OCI-LY7 (cell line): ENCODE results near the gene PTBP3. TPM values are rescaled to one million over a fixed set of nuclear protein-coding genes. Genes with fewer than 3 reads are reported as not detected.
A peak's percentile ranks its signal among the peaks of the same experiment; 100 is the strongest.

Experiments used
- BruUV-seq: library from RNA; stranded (reverse); fragments of 400-500 nt; replicated peaks from 2 replicates; lab custom pipeline; 2021; lab: Mats Ljungman, UMichigan
- CTCF ChIA-PET: fragments of 300-600 bp; sonication (Branson Sonifier 250); formaldehyde crosslinking; loops from one replicate; lab custom pipeline; 2022; ENCODE audit warnings: antibody characterized with exemption; ENCODE audit not compliant: unreplicated experiment; lab: Charles Lee
- POLR2A ChIA-PET: fragments of 300-600 bp; sonication (Branson Sonifier 250); formaldehyde crosslinking; loops from one replicate; lab custom pipeline; 2022; ENCODE audit warnings: antibody characterized with exemption; lab: Charles Lee
- DNase-seq: peaks from one replicate; pipeline ENCODE4 v3.0.0-alpha.2; 2015; ENCODE audit warnings: low spot score
- H2AFZ ChIP-seq: fragments of 200-600 bp; sonication (generic), shearing (Covaris generic); 2 replicates; pipeline ENCODE4 v1.6.1; 2014; ENCODE audit warnings: mild to moderate bottlenecking, antibody characterized with exemption, low read length, moderate library complexity
- H3K27ac ChIP-seq: fragments of 200-600 bp; sonication (generic); 2 replicates; pipeline ENCODE4 v1.5.1; 2014; ENCODE audit warnings: mixed run types, low read depth, mild to moderate bottlenecking, moderate library complexity, low read length, inconsistent platforms; ENCODE audit not compliant: poor library complexity, severe bottlenecking
- H3K36me3 ChIP-seq: fragments of 200-600 bp; sonication (generic); 2 replicates; pipeline ENCODE4 v1.6.1; 2014; ENCODE audit warnings: mild to moderate bottlenecking, antibody characterized with exemption, low read length, moderate library complexity, mixed read lengths; ENCODE audit not compliant: insufficient read depth
- H3K4me1 ChIP-seq: fragments of 200-600 bp; sonication (generic); 2 replicates; pipeline ENCODE4 v1.5.1; 2014; ENCODE audit warnings: mild to moderate bottlenecking, low read length; ENCODE audit not compliant: insufficient read depth, poor library complexity, severe bottlenecking
- H3K4me2 ChIP-seq: fragments of 200-600 bp; sonication (generic); 2 replicates; pipeline ENCODE4 v1.6.1; 2014; ENCODE audit warnings: mild to moderate bottlenecking, low read length
- H3K4me3 ChIP-seq: fragments of 200-600 bp; sonication (generic); 2 replicates; pipeline ENCODE4 v1.5.1; 2014; ENCODE audit warnings: mild to moderate bottlenecking, low read depth, low read length; ENCODE audit not compliant: poor library complexity, severe bottlenecking
- H3K79me2 ChIP-seq: fragments of 200-600 bp; sonication (generic); 2 replicates; pipeline ENCODE4 v1.6.1; 2016; ENCODE audit warnings: low read depth, mild to moderate bottlenecking, low read length, moderate library complexity, mixed read lengths; ENCODE audit not compliant: insufficient read depth
- H3K9me2 ChIP-seq: fragments of 200-600 bp; sonication (generic); 2 replicates; pipeline ENCODE4 v1.6.1; 2016; ENCODE audit warnings: mild to moderate bottlenecking, low read length, mixed read lengths; ENCODE audit not compliant: insufficient read depth
- H3K9me3 ChIP-seq: fragments of 200-600 bp; sonication (generic); 2 replicates; pipeline ENCODE4 v1.6.1; 2014; ENCODE audit warnings: mild to moderate bottlenecking, mixed run types, low read length, mixed read lengths
- H4K20me1 ChIP-seq: fragments of 200-600 bp; sonication (generic); 2 replicates; pipeline ENCODE4 v1.6.1; 2014; ENCODE audit warnings: mild to moderate bottlenecking, antibody characterized with exemption, low read length, moderate library complexity, mixed read lengths; ENCODE audit not compliant: insufficient read depth
- CTCF ChIP-seq: fragments of 200-600 bp; sonication (generic); conservative IDR thresholded peaks from 2 replicates; pipeline ENCODE4 v1.5.1; 2014; ENCODE audit warnings: mild to moderate bottlenecking, antibody characterized with exemption, low read length, moderate library complexity, mixed read lengths
- EZH2phosphoT487 ChIP-seq: fragments of 200-600 bp; sonication (generic); IDR thresholded peaks from 2 replicates; pipeline ENCODE4 v1.6.1; 2018; ENCODE audit warnings: low read depth, borderline replicate concordance, mild to moderate bottlenecking, mixed run types, antibody characterized with exemption, low read length, moderate library complexity, mixed read lengths
- intact Hi-C: fragments of 100-400 bp; cut with micrococcal nuclease; formaldehyde crosslinking; loops from one replicate; pipeline ENCODE4 v1.10.0; 2022; ENCODE audit not compliant: unreplicated experiment
- total RNA-seq, 2 experiments: library from RNA; depleted of rRNA in 1 of 2; stranded (reverse); fragments of >200 nt in 1 of 2; shearing (Covaris generic) in 1 of 2; gene quantifications; 2 replicates each; pipeline ENCODE4 v1.2.3, GENCODE V29; 2014 to 2022

Gene PTBP3
- total RNA-seq, 2 experiments from 2014 or later = 38.1 to 98.2 TPM

GRCh38 chr9:112364761-112365160 lies 31.3 kb upstream of the PTBP3 start:
- no peak overlapping the region for H3K27ac ChIP-seq
- H3K9me2 ChIP-seq = no peaks in the 10 kb centered on the region
- DNase-seq = no peak
- H3K4me2 ChIP-seq = no peak overlapping the region
- no peaks in the 10 kb centered on the region for H4K20me1 ChIP-seq
- no peak overlapping the region for H2AFZ ChIP-seq
- intact Hi-C loops = loop anchor here (10.0 kb wide), 1 partner anchor 180 kb away; no protein-coding TSS in a partner anchor
- H3K9me3 ChIP-seq = 0 out of 2 replicates have a peak, but pooled peaks cover 6% of the 10 kb centered on the region
- no peak overlapping the region for H3K4me3 ChIP-seq
- no peaks in the 10 kb centered on the region for H3K79me2 ChIP-seq
- no TSS peak for BruUV-seq
- ChIA-PET CTCF (no interaction called here), POLR2A (interaction anchor here (0.6 kb wide), 1 partner anchor 244 kb away, joined by 3 read pairs; no protein-coding TSS in a partner anchor)
- H3K4me1 ChIP-seq = no peaks in the 10 kb centered on the region
- TF ChIP-seq EZH2phosphoT487 (no peak), CTCF (no peak)
- no peaks in the 10 kb centered on the region for H3K36me3 ChIP-seq

DNA sequence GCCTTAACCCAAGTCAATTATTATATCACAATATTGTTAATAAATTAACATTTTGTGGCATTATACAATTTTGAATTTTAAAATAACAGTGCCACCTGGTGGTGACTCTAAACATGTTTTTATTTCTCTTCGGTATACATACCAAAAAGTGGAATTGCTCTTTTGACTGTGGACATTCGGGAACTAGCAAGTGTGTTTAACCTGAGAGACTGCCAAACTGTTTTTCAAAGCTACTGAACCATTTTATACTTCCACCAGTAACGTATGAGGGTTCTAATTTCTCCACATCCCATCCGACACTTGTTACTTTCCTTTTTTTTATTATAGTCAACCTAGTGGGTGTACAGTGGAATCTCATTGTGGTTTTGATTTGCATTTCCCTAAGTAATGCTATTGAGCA lies 28.2 kb upstream of the PTBP3 start:
- Histone ChIP-seq H3K27ac (no peak overlapping the region), H3K36me3 (no peaks in the 10 kb centered on the region), H3K79me2 (no peaks in the 10 kb centered on the region), H3K9me2 (no peaks in the 10 kb centered on the region), H3K9me3 (no peaks in the 10 kb centered on the region), H2AFZ (peak overlapping the region; percentile 20; the same call in 1 of the 2 replicates), H4K20me1 (no peaks in the 10 kb centered on the region), H3K4me2 (peak overlapping the region; percentile 46; the same call in 1 of the 2 replicates), H3K4me1 (no peaks in the 10 kb centered on the region), H3K4me3 (no peak overlapping the region)
- ChIA-PET POLR2A (interaction anchor here (1.2 to 2.0 kb wide), 2 partner anchors 8 to 17 kb away, joined by 3 to 4 read pairs; no protein-coding TSS in a partner anchor), CTCF (interaction anchor here (0.5 kb wide), 1 partner anchor 335 kb away, joined by 3 read pairs; no protein-coding TSS in a partner anchor)
- intact Hi-C loops = loop anchor here (2.0 to 10.0 kb wide), 4 partner anchors 177 to 601 kb away; no protein-coding TSS in a partner anchor
- peak; percentile 68 for DNase-seq
- BruUV-seq = no TSS peak
- TF ChIP-seq CTCF = peak; percentile 89
- no peak for TF ChIP-seq EZH2phosphoT487
